GM19328 (cell line): ENCODE results near the gene TAS1R3.
A peak's percentile ranks its signal among the peaks of the same experiment; 100 is the strongest.
"Not testable (repeated sequence)": the region's sequence is repeated elsewhere in the genome, so short reads cannot be mapped to it uniquely, and the experiment has no call there.

ENCODE experiments used
- ATAC-seq: cut with Tn5 transposase; IDR thresholded peaks from one replicate; pipeline ENCODE4 v1.9.1; 2021; ENCODE audit warnings: mild to moderate bottlenecking, moderate library complexity; ENCODE audit not compliant: unreplicated experiment

Gene TAS1R3

GRCh38 chr1:1307923-1308755 lies 22.9 kb upstream of the TAS1R3 start, which contains the start of the genes ACAP3 and PUSL1:
TSS of gene ACAP3 (minus strand) at chr1:1307930. CDS start at chr1:1307815, 115 bp downstream.
TSS of gene PUSL1 (plus strand) at chr1:1308597. CDS start at chr1:1308644, 47 bp downstream.
- ATAC-seq: peak; percentile 59

DNA sequence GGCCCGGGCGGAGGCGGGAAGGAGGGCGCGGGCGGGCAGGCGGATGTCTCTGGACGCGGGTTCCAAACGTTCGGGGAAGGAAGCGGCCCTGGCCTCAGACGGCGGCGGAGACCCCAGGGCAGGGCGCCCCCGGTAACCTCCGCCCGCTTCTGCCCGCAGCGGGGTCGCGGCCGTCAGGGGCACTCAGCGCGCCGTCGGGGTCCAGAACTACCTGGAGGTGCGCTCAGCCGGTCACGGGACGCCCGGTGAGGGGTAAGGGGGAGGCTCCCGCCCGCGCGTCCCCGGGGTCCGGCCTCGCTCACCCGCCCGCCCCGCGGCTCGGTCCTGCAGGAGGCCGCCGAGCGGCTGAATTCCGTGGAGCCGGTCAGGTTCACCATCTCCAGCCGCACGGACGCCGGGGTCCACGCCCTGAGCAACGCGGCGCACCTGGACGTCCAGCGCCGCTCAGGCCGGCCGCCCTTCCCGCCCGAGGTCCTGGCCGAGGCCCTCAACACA lies 22.3 kb upstream of the TAS1R3 start:
- ATAC-seq: no peak

DNA sequence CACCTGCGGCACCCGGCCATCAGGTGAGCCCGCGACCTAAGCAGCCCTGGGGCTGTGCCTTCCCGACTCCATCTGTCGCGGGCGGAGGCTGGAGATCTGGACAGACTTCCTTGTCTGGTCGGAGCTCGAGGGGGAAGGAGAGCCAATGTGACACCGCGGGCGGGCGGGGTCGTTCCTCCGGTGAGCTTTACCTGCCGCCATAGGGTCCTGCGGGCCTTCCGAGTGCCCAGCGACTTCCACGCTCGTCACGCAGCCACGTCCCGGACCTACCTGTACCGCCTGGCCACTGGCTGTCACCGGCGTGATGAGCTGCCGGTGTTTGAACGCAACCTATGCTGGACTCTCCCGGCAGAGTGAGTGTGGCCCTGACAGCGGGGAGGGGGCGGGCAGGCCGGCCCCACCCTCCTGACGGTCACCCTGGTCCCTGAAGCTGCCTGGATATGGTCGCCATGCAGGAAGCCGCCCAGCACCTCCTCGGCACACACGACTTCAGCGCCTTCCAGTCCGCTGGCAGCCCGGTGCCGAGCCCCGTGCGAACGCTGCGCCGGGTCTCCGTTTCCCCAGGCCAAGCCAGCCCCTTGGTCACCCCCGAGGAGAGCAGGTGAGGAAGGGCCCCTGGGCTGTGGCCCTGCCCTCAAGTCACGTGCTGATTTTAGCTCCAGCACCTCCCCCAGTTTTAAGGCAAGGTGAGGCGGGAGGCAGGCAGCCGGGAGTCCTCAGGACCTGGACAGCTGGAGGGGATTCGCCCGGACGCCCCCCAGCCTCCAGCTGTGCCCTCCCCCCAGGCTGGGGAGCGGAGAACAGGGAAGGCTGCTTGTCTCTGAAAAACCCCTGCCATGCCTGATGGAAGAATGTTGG lies 21.6 kb upstream of the TAS1R3 start:
- ATAC-seq: no peak

- ATAC-seq: no peak
These were observed 21.0 kb upstream of the TAS1R3 start for GRCh38 chr1:1310109-1310385.

DNA sequence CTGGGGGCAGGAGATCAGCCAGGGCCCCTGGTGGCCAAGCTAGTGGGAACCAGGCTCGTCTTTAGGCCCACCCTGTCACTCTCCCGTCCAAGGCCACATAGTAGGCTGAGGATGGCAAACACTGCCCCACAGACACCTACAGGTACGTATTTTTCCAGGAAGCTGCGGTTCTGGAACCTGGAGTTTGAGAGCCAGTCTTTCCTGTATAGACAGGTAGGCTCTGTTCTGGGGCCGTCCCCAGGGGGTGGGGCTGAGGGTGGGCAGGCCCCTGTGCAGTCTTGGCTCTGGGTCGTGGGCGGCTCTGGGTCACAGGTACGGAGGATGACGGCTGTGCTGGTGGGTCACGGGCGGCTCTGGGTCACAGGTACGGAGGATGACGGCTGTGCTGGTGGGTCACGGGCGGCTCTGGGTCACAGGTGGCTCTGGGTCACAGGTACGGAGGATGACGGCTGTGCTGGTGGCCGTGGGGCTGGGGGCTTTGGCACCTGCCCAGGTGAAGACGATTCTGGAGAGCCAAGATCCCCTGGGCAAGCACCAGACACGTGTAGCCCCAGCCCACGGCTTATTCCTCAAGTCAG lies 20.5 kb upstream of the TAS1R3 start:
- ATAC-seq: no peak

GRCh38 chr1:1311107-1312104 lies 19.7 kb upstream of the TAS1R3 start:
- no peak for ATAC-seq

DNA sequence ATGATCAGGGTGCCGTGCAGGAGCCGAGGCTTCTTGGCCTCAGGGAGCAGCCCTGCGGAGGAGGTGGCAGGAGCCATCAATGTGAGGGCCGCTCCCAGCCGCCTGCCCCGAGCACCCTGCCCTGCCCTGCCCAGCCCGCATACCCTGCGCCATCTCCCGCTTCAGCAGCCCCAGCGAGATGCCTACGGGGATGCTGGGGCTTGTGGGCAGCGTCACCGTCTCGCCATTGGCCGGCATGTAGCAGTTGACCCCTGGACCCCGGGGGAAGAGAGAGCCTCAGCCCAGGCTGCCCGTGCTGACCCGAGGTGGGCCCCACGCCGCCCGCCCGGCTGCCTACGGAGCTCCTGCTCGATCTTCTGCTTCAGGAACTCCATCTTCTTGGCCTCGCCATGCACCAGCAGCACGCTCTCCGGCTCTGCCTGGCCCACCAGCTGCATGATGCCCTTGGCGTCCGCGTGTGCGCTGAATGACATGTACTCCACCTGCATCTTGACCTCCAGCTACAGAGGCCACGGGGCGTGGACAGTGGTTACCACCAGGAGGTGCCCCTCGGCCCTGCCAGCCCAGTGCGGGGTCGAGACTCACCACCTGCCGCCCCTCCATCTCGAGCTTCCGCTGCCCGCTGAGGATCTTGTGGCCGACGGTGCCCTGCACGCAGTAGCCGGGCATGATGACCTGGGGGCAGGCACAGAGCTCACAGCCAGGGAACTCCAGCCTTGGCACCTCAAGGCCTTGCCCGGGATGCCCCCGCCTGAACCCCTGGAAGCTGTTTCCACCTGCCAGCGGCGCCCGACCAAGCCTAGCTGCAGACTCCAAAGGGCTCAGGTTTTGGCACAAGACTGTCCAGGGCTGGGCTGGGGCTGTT lies 18.4 kb upstream of the TAS1R3 start:
- ATAC-seq: no peak

DNA sequence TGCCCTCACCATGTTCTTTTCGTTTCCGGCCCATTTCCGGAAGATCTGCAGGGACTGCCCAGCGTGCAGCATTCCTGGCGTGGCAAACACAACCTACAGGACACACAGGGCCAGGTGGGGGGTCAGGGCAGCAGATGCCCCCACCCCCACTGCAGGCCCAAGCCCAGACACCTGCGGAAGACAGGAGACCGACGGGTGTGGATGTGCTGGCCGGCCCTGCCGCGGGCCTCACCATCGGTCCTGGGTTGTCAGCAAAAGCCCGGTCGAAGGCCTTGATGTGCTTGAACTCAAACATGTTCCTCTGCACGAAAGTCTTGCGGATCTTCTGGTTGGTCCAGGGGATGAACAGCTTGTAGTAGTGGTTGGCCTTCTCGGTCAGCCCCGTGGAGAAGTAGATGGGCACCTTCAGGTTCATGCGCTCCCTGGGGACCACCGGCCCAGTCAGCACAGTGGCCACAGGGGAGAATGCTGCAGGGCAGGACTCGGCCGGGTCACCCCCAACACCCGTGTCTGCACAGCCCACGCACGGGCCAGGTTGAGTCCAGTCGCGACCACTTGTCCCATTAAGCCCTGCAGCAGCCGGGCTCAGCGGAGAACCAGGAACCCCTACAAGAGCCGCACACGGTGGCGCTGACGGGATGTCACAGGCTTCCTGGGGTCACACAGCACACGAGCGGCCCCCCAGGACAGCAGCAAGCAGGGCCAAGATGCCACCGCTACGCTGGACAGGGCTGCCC lies 17.4 kb upstream of the TAS1R3 start:
- no peak for ATAC-seq

GRCh38 chr1:1314237-1314586 lies 16.9 kb upstream of the TAS1R3 start:
- no peak for ATAC-seq

- no peak for ATAC-seq
These were observed 16.3 kb upstream of the TAS1R3 start for GRCh38 chr1:1314678-1315335.

DNA sequence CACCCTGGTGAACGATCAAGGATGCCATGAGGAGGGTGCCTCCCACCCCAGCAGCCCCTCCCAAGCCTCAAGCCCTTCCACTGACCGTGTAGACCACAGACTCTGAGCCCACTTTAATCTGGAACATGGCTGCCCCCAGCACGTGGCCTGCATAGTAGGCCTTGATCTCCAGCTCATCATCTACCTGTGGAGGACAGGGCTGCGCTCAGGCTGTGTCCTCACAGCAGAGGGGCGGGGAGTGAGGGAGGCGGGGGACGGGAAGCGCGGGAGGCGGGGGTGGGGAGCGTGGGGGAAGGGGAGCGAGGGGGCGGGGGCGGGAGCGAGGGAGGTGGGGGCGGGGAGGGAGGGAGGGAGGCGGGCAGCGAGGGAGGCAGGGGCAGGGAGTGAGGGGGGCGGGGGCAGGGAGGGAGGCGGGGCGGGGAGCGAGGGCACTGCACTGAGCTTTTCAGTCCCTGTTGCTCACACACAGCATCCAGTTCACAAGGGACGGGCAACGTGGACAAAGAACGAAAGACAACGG lies 15.6 kb upstream of the TAS1R3 start:
- ATAC-seq: no peak

GRCh38 chr1:1316199-1316598 lies 14.9 kb upstream of the TAS1R3 start:
- ATAC-seq: not testable (repeated sequence)

GRCh38 chr1:1317420-1317819 lies 13.7 kb upstream of the TAS1R3 start:
- ATAC-seq: no peak

DNA sequence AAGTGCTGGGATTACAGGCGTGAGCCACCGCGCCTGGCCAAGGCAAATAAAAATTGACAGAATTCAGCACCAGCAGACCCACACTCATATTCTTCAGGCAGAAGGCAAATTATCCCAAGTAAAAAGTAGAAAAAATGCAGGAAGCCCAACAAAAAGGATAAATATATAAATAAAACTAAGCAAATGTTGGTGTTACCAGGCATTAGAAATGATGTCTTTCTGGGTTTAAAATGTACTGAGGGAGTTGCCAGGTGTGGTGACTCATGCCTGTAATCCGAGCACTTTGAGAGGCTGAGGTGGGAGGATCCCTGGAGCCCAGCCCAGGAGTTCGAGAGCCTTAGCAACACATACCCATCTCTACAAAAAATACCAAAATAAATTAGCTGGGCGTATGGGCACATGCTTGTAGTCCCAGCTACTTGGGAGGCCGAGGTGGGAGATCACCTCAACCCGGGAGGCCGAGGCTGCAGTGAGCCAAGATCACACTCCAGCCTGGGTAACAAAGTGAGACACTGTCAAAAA lies 12.9 kb upstream of the TAS1R3 start:
- no peak for ATAC-seq

DNA sequence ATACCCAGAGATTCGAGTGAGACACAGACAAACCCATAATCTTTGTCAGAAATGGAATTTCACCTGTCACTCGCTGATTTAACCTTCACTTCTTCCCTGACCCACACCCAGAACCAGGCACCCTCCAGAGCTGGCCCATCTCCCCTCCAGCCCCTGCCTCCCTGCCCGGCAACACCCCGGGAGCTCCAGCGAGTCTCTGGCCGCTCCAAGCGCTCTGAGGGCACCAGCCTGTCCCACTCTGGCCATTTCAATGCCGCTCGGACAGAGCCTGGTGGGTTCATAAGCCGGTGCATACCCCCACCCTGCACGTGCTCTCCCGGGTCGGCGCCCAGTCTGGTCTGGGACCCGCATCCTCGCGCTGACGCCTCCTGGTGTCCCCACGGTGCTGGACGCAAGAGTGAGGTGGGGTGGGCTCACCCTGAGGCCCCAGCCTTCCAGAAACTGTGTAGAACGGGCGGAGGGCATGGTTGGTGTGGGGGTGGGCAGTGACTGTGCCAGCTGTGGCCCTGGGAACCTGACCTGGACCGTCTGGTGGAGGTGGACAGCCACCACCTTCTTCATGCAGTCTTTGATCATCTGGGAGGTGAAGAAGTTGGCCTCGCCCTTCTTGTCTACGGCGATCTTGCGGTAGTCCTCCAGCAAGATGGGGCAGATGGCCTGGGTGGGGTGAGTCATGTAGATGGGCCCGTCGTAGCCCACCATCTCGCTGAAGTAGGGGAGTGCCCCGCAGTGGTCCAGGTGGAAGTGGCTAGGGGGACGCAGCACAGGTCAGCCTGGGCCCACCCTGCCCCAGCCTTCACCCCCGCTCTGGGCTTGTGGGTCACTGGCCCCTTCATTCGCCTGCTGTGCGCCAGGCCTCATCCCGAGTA lies 12.1 kb upstream of the TAS1R3 start:
- ATAC-seq: no peak

DNA sequence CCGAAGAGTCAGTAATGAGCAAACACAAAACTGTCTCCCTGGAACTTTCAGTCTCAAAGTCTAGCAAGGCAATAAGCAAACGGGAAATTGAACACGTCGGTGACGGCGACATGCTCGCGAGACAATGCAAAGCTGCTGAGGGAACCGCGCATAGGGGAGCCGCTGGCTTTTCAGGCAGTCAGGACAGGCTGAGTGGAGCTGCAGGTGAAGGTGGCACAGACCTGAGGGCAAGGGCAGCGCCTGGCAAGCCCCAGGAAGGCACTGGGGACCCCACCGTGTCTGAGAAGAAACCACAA lies 11.5 kb upstream of the TAS1R3 start:
- ATAC-seq: no peak
